Left ventricle myocardium inferior (tissue), 1 donor: ENCODE measurements around the gene CCDC188. TPM values are rescaled to one million over a fixed set of nuclear protein-coding genes. Genes with fewer than 3 reads are reported as not detected.

ENCODE experiments used
- DNase-seq: peaks from one replicate; pipeline ENCODE4 v3.0.0-alpha.2; 2020
- H3K27ac ChIP-seq: fragments of 200-600 bp; replicated peaks from 2 replicates; pipeline ENCODE4 v1.8.0; 2021
- H3K27me3 ChIP-seq: fragments of 200-600 bp; 2 replicates; pipeline ENCODE4 v1.8.0; 2021; ENCODE audit warnings: low read depth
- H3K36me3 ChIP-seq: fragments of 200-600 bp; 2 replicates; pipeline ENCODE4 v1.8.0; 2021
- H3K4me1 ChIP-seq: fragments of 200-600 bp; 2 replicates; pipeline ENCODE4 v1.8.0; 2021
- H3K4me3 ChIP-seq: fragments of 200-600 bp; 2 replicates; pipeline ENCODE4 v1.8.0; 2021; ENCODE audit warnings: mild to moderate bottlenecking, moderate library complexity
- H3K9me3 ChIP-seq: fragments of 200-600 bp; replicated peaks from 2 replicates; pipeline ENCODE4 v1.8.0; 2021
- intact Hi-C: fragments of 100-400 bp; cut with micrococcal nuclease; formaldehyde crosslinking; loops from one replicate; pipeline ENCODE4 v1.11.0; 2022
- total RNA-seq: library from RNA; stranded (reverse); fragmentation: NEBNext Ultra II Directional; extraction: Animal tissue kit (Norgen Biotek cat#: 25700); gene quantifications from one replicate; pipeline ENCODE4 v1.2.1, GENCODE V29; 2021
- TF ChIP-seq, protein P1 (sequence below): fragments of 200-600 bp; IDR thresholded peaks from 2 replicates; pipeline ENCODE4 v1.8.0; 2021; ENCODE audit warnings: antibody characterized with exemption, mild to moderate bottlenecking, borderline replicate concordance
- donor health status: DM: no; HTN: yes; CAD: no; lungs with severe emphysema.

Gene CCDC188
- total RNA-seq, 1 donor from 2014 or later, result not detected

- TF ChIP-seq, protein P1, sequence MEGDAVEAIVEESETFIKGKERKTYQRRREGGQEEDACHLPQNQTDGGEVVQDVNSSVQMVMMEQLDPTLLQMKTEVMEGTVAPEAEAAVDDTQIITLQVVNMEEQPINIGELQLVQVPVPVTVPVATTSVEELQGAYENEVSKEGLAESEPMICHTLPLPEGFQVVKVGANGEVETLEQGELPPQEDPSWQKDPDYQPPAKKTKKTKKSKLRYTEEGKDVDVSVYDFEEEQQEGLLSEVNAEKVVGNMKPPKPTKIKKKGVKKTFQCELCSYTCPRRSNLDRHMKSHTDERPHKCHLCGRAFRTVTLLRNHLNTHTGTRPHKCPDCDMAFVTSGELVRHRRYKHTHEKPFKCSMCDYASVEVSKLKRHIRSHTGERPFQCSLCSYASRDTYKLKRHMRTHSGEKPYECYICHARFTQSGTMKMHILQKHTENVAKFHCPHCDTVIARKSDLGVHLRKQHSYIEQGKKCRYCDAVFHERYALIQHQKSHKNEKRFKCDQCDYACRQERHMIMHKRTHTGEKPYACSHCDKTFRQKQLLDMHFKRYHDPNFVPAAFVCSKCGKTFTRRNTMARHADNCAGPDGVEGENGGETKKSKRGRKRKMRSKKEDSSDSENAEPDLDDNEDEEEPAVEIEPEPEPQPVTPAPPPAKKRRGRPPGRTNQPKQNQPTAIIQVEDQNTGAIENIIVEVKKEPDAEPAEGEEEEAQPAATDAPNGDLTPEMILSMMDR, result no peak
- Histone ChIP-seq H3K4me3 (no peak overlapping the region), H3K36me3 (peaks cover 42% of the 10 kb centered on the region), H3K27ac (no peak overlapping the region), H3K4me1 (peaks cover 33% of the 10 kb centered on the region), H3K27me3 (no peaks in the 10 kb centered on the region), H3K9me3 (no peaks in the 10 kb centered on the region)
- no peak for DNase-seq
- intact Hi-C loops, result no loop called here
These were observed 23.5 kb downstream of the CCDC188 start for GRCh38 chr22:20127318-20127868.

- Histone ChIP-seq H3K9me3 (no peaks in the 10 kb centered on the region), H3K27me3 (no peaks in the 10 kb centered on the region), H3K4me3 (no peak overlapping the region), H3K36me3 (peaks cover 51% of the 10 kb centered on the region), H3K27ac (no peak overlapping the region), H3K4me1 (peaks cover 30% of the 10 kb centered on the region)
- TF ChIP-seq, protein P1, result no peak
- intact Hi-C loops, result no loop called here
- no peak for DNase-seq
These were observed 24.4 kb downstream of the CCDC188 start for GRCh38 chr22:20126284-20127029.

- peaks cover 61% of the 10 kb centered on the region for H3K36me3 ChIP-seq
- H3K27ac ChIP-seq, result no peak overlapping the region
- TF ChIP-seq, protein P1, result no peak
- no peaks in the 10 kb centered on the region for H3K27me3 ChIP-seq
- H3K9me3 ChIP-seq, result no peaks in the 10 kb centered on the region
- DNase-seq, result no peak
- H3K4me1 ChIP-seq, result peaks cover 22% of the 10 kb centered on the region
- no peak overlapping the region for H3K4me3 ChIP-seq
- intact Hi-C loops, result no loop called here
These were observed 25.4 kb downstream of the CCDC188 start for GRCh38 chr22:20125201-20126174.

DNA sequence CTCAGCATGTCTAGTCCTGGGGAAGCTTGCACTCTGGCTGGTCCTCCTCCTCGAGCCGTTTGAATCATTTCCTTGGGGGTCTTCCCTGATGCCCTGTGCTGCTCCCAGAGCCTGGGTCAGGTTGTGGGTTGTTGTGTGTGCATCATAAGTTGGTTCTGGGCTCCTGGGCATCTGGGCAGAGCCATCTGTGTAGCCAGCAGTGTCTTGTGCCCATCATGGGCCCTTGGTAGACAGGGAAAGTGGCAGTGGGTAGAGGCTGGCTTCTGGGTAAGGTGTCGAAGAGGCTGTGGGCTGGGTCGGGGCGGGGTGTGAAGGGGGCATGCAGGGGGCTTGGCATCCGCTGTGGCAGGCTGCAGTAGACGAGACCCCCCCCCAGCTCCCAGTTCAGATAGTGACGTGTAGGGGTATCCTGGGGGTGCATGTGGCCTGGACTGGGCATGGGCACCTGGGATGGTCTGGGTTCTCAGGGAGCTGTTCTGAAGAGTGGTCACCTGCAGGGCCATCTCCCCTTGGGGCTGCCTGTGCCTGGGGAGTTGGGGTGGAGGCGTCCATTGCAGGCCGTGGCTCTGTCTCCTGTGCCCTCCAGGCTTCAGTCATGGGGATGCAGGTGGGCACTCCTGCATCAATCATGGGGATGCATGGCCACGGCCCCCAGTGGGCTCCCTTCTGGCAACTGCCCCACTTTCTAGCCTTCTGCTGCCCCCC lies 26.6 kb downstream of the CCDC188 start:
- Histone ChIP-seq H3K27ac (no peak overlapping the region), H3K9me3 (no peaks in the 10 kb centered on the region), H3K27me3 (no peaks in the 10 kb centered on the region), H3K4me3 (no peak overlapping the region), H3K4me1 (peaks cover 24% of the 10 kb centered on the region), H3K36me3 (peaks cover 73% of the 10 kb centered on the region)
- intact Hi-C loops, result no loop called here
- DNase-seq, result no peak
- TF ChIP-seq, protein P1, result no peak
